HepG2 (cell line): ENCODE results near the gene NOA1. TPM values are rescaled to one million over a fixed set of nuclear protein-coding genes. Genes with fewer than 3 reads are reported as not detected.
A peak's percentile ranks its signal among the peaks of the same experiment; 100 is the strongest.

Experiments
- ATF7 ChIP-seq, 2 experiments: fragments of 450-650 bp in 1 of 2; sonication (generic) in 1 of 2; formaldehyde crosslinking in 1 of 2; IDR thresholded peaks; 2 replicates each; pipeline versions ENCODE4 v1.4.0 to v1.6.1; 2016 to 2020; ENCODE audit warnings: antibody characterized with exemption in 1 of 2, mild to moderate bottlenecking in 1 of 2, missing genetic modification reagents in 1 of 2
- CCAR2 ChIP-seq: fragments of 200-400 bp; formaldehyde crosslinking; optimal IDR thresholded peaks from 2 replicates; pipeline ENCODE3; 2018; ENCODE audit warnings: low read depth, mild to moderate bottlenecking, low read length, moderate library complexity
- ERF ChIP-seq: IDR thresholded peaks from 2 replicates; pipeline ENCODE4 v1.6.1; 2018; ENCODE audit warnings: missing biosample characterization, missing genetic modification reagents
- GTF3A ChIP-seq: sonication (generic); formaldehyde crosslinking; conservative IDR thresholded peaks from 2 replicates; pipeline ENCODE4 v1.4.0; 2020; ENCODE audit warnings: mild to moderate bottlenecking, missing genetic modification reagents
- HIVEP1 ChIP-seq: sonication (generic); formaldehyde crosslinking; IDR thresholded peaks from 2 replicates; pipeline ENCODE4 v1.4.0; 2020; ENCODE audit warnings: mild to moderate bottlenecking, missing genetic modification reagents
- KLF16 ChIP-seq, 2 experiments: sonication (generic) in 1 of 2; formaldehyde crosslinking in 1 of 2; IDR thresholded peaks; 2 replicates each; pipeline versions ENCODE4 v1.6.1 to v1.8.0; 2016 to 2023; ENCODE audit warnings: missing genetic modification reagents in 2 of 2, missing compliant biosample characterization in 1 of 2
- MAX ChIP-seq: IDR thresholded peaks from 2 replicates; pipeline ENCODE4 v1.6.1; 2012; ENCODE audit warnings: inconsistent platforms
- MBD4 ChIP-seq: IDR thresholded peaks from 2 replicates; pipeline ENCODE4 v1.6.1; 2012; ENCODE audit warnings: low read length, inconsistent platforms, borderline replicate concordance
- MIXL1 ChIP-seq: IDR thresholded peaks from 2 replicates; pipeline ENCODE4 v1.6.1; 2016
- MTF2 ChIP-seq: sonication (generic); formaldehyde crosslinking; IDR thresholded peaks from 2 replicates; pipeline ENCODE4 v1.5.0; 2020; ENCODE audit warnings: missing genetic modification reagents, borderline replicate concordance
- PATZ1 ChIP-seq: sonication (generic); formaldehyde crosslinking; IDR thresholded peaks from 2 replicates; pipeline ENCODE4 v1.4.0; 2020; ENCODE audit warnings: missing genetic modification reagents
- PHB2 ChIP-seq: fragments of 450-650 bp; IDR thresholded peaks from 2 replicates; pipeline ENCODE4 v1.6.1; 2018; ENCODE audit not compliant: partially characterized antibody
- SNAPC2 ChIP-seq: sonication (generic); formaldehyde crosslinking; IDR thresholded peaks from 2 replicates; pipeline ENCODE4 v1.8.1; 2022; ENCODE audit warnings: mild to moderate bottlenecking, missing genetic modification reagents
- TCF7L2 ChIP-seq: IDR thresholded peaks from 2 replicates; pipeline ENCODE4 v1.6.1; 2011; ENCODE audit warnings: mild to moderate bottlenecking, low read depth, low read length, moderate library complexity
- ZFP36L1 ChIP-seq: sonication (generic); formaldehyde crosslinking; IDR thresholded peaks from 2 replicates; pipeline ENCODE4 v1.8.0; 2022; ENCODE audit warnings: mild to moderate bottlenecking, missing genetic modification reagents, moderate library complexity
- ZNF121 ChIP-seq: sonication (generic); formaldehyde crosslinking; IDR thresholded peaks from 2 replicates; pipeline ENCODE4 v1.5.0; 2020; ENCODE audit warnings: mild to moderate bottlenecking, missing genetic modification reagents
- ZNF234 ChIP-seq: sonication (generic); formaldehyde crosslinking; conservative IDR thresholded peaks from 2 replicates; pipeline ENCODE4 v1.5.1; 2020; ENCODE audit warnings: mild to moderate bottlenecking, missing genetic modification reagents
- ZNF414 ChIP-seq: sonication (generic); formaldehyde crosslinking; IDR thresholded peaks from 2 replicates; pipeline ENCODE4 v1.5.0; 2020; ENCODE audit warnings: missing genetic modification reagents
- ZNF431 ChIP-seq: sonication (generic); formaldehyde crosslinking; IDR thresholded peaks from 2 replicates; pipeline ENCODE4 v1.9.0; 2022; ENCODE audit warnings: missing genetic modification reagents, low read depth, mild to moderate bottlenecking, borderline replicate concordance
- ZNF446 ChIP-seq: sonication (generic); formaldehyde crosslinking; IDR thresholded peaks from 2 replicates; pipeline ENCODE4 v1.5.0; 2020; ENCODE audit warnings: mild to moderate bottlenecking, missing genetic modification reagents
- ZNF639 ChIP-seq: conservative IDR thresholded peaks from 2 replicates; pipeline ENCODE4 v1.6.1; 2018; ENCODE audit warnings: missing genetic modification reagents
- ZNF7 ChIP-seq: IDR thresholded peaks from 2 replicates; pipeline ENCODE4 v1.6.1; 2016; ENCODE audit warnings: missing biosample characterization, missing genetic modification reagents
- ZNF784 ChIP-seq: sonication (generic); formaldehyde crosslinking; IDR thresholded peaks from 2 replicates; pipeline ENCODE4 v1.5.1; 2020; ENCODE audit warnings: missing genetic modification reagents, mild to moderate bottlenecking, borderline replicate concordance
- ZSCAN20 ChIP-seq: sonication (generic); formaldehyde crosslinking; IDR thresholded peaks from 2 replicates; pipeline ENCODE4 v1.4.0; 2020; ENCODE audit warnings: missing genetic modification reagents, mild to moderate bottlenecking, borderline replicate concordance
- ZUFSP ChIP-seq: sonication (generic); formaldehyde crosslinking; IDR thresholded peaks from 2 replicates; pipeline ENCODE4 v1.9.0; 2021; ENCODE audit warnings: missing genetic modification reagents, mild to moderate bottlenecking, borderline replicate concordance
- polyA plus RNA-seq, 8 experiments: library from polyadenylated mRNA; depleted of rRNA in 3 of 8; stranded (reverse) in 7 of 8; unstranded in 1 of 8; fragments of >200 nt; fragmentation: Illumina TruSeq in 4 of 8; extraction: Trizol in 4 of 8; gene quantifications; 2 replicates each; pipeline versions ENCODE4 v1.2.1 to v1.2.3, GENCODE V29; 2011 to 2016; ENCODE audit warnings: low read depth in 4 of 8, missing spikeins in 1 of 8, mixed read lengths in 1 of 8; ENCODE audit not compliant: insufficient read depth in 1 of 8
- total RNA-seq, 5 experiments: library from RNA; depleted of rRNA; stranded (reverse); fragments of >200 nt; fragmentation: Illumina TruSeq; extraction: Trizol; gene quantifications; 2 replicates each; pipeline ENCODE4 v1.2.3, GENCODE V29; 2016; ENCODE audit warnings: low read depth in 1 of 5

The NOA1 gene
- total and polyA plus RNA-seq, 2 of the 13 experiments (the other 11 are each of a cell fraction or from before 2014, with no cell fraction given) = 17.3 to 19.0 TPM

GRCh38 chr4:56978750-56979303, 1.4 kb upstream of the NOA1 start, which contains the start of gene POLR2B (continued):
- TF ChIP-seq MAX (peak; percentile 63), CCAR2 (no peak), ZNF121 (no peak), HIVEP1 (CRISPR knock-in tag) (no peak), MBD4 (no peak), ZUFSP (no peak), TCF7L2 (no peak), PATZ1 (CRISPR knock-in tag) (no peak; the same call in 1 of the 2 replicates), ZNF234 (CRISPR knock-in tag) (no peak), ZNF431 (CRISPR knock-in tag) (no peak), MTF2 (CRISPR knock-in tag) (no peak), ZNF784 (no peak), ZNF639 (CRISPR knock-in tag) (no peak), ATF7 (IDR thresholded peaks at IDR 0.05) (no peak), ATF7 (CRISPR knock-in tag; IDR thresholded peaks at IDR 0.05) (no peak), PHB2 (no peak), ZFP36L1 (CRISPR knock-in tag) (no peak), ZNF414 (CRISPR knock-in tag) (no peak), ZNF7 (CRISPR knock-in tag) (no peak), MIXL1 (CRISPR knock-in tag) (no peak), ERF (CRISPR knock-in tag) (peak; percentile 62; the same call in 1 of the 2 replicates), ZNF446 (no peak), SNAPC2 (CRISPR knock-in tag) (no peak), KLF16 (CRISPR knock-in tag; IDR thresholded peaks at IDR 0.05) (no peak), GTF3A (no peak), ZSCAN20 (CRISPR knock-in tag) (no peak)
